Endothelial cell of umbilical vein (primary cell): Measurements from ENCODE around the gene VWC2.

Experiments
- CTCF ChIP-seq, 2 donors: IDR thresholded peaks; 1 replicate in 1 of 2; 2 replicates in 1 of 2; pipeline ENCODE4 v1.5.1; 2011; ENCODE audit warnings: low read length in 2 of 2, mild to moderate bottlenecking in 2 of 2, moderate library complexity in 2 of 2, control low read depth in 1 of 2, inconsistent platforms in 1 of 2, low read depth in 1 of 2; ENCODE audit not compliant: insufficient read depth in 1 of 2; ENCODE audit errors: extremely low read depth in 1 of 2
- EZH2 ChIP-seq: IDR thresholded peaks from 2 replicates; pipeline ENCODE4 v1.6.1; 2012; ENCODE audit warnings: borderline replicate concordance, low read depth, mild to moderate bottlenecking, moderate library complexity, low read length, inconsistent platforms; ENCODE audit not compliant: severe bottlenecking
- FOS ChIP-seq: IDR thresholded peaks from 2 replicates; pipeline ENCODE4 v1.6.1; 2011; ENCODE audit warnings: mild to moderate bottlenecking, low read length, moderate library complexity, borderline replicate concordance; ENCODE audit not compliant: insufficient read depth
- GATA2 ChIP-seq: IDR thresholded peaks from 2 replicates; pipeline ENCODE4 v1.7.0; 2011; ENCODE audit warnings: low read depth, mild to moderate bottlenecking, moderate library complexity, mixed read lengths, low read length; ENCODE audit not compliant: insufficient read length, insufficient read depth
- JUN ChIP-seq: IDR thresholded peaks from 2 replicates; pipeline ENCODE4 v1.6.1; 2011; ENCODE audit warnings: borderline replicate concordance, low read depth; ENCODE audit not compliant: insufficient read length, insufficient read depth
- MYC ChIP-seq: IDR thresholded peaks from one replicate; pipeline ENCODE4 v1.6.1; 2011; ENCODE audit warnings: mild to moderate bottlenecking, low read depth, low read length
- POLR2A ChIP-seq: IDR thresholded peaks from 2 replicates; pipeline ENCODE4 v1.6.1; 2012; ENCODE audit warnings: low read depth, mild to moderate bottlenecking, control low read depth, low read length
- POLR2AphosphoS5 ChIP-seq: IDR thresholded peaks from 2 replicates; pipeline ENCODE4 v1.6.1; 2012; ENCODE audit warnings: low read depth, mild to moderate bottlenecking, control low read depth, low read length, moderate library complexity; ENCODE audit not compliant: insufficient read depth

DNA sequence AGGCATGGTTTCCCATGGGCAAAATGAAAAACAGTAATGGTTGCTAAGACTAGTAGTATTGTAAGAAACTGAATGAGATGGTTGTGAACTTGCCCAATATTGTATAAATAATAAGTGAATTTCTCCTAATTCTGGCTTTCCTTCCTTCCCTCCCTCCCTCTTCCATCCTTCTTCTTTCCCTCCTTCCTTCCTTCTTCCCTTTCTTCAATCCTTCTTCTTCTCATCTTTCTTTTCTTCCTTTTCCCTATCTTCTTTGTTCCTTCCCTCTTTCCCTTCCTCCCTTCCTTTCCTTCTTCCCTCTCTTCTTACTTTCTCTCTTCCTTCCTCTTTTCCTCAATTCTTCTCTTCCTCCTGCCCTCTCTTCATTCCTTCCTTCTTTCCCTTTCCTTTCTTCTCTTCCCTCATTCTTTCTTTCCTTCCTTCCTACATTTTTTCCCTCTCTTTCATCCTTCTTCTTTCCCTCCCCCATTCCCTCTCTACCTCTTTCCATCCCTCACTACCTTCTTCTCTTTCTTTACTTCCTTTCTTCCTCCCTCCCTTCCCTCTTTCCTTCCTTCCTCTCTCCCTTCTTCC lies 4.1 kb upstream of the VWC2 start:
- TF ChIP-seq CTCF (IDR thresholded peaks at IDR 0.05; ENCODE audit: extremely low read depth in 1 of 2, insufficient read depth in 1 of 2, low read depth in 1 of 2, low read length in 2 of 2) = no peak
- no peak for TF ChIP-seq POLR2A
- TF ChIP-seq EZH2 = no peak
- TF ChIP-seq POLR2AphosphoS5 = no peak
- TF ChIP-seq FOS = no peak
- no peak for TF ChIP-seq JUN
- no peak for TF ChIP-seq GATA2
- no peak for TF ChIP-seq MYC
